Tibial artery (tissue), 4 donors: ENCODE data around the gene TRIM28.

Experiments
- DNase-seq, 2 donors: peaks; one replicate each; pipeline ENCODE4 v3.0.0-alpha.2; 2019
- H3K27ac ChIP-seq, 2 donors: fragments of 200-600 bp; sonication (generic) in 1 of 2; 1 replicate in 1 of 2; 2 replicates in 1 of 2; pipeline ENCODE4 v1.5.1; 2018 to 2019; ENCODE audit warnings: mild to moderate bottlenecking in 1 of 2
- H3K27me3 ChIP-seq, 2 donors: fragments of 200-600 bp; sonication (generic) in 1 of 2; one replicate each; pipeline versions ENCODE4 v1.5.1 to v1.6.0; 2016 to 2019
- H3K36me3 ChIP-seq, 3 donors: fragments of 200-600 bp; sonication (generic) in 2 of 3; one replicate each; pipeline ENCODE4 v1.5.1; 2016 to 2019; ENCODE audit warnings: mild to moderate bottlenecking in 2 of 3
- H3K4me1 ChIP-seq, 4 donors: fragments of 200-600 bp; sonication (generic) in 2 of 4; 1 replicate in 3 of 4; 2 replicates in 1 of 4; pipeline ENCODE4 v1.5.1; 2016 to 2019
- H3K4me3 ChIP-seq, 2 donors: fragments of 200-600 bp; sonication (generic) in 1 of 2; 1 replicate in 1 of 2; 2 replicates in 1 of 2; pipeline ENCODE4 v1.5.1; 2018 to 2019; ENCODE audit warnings: mild to moderate bottlenecking in 2 of 2
- H3K9me3 ChIP-seq, 3 donors: fragments of 200-600 bp; sonication (generic) in 1 of 3; one replicate each; pipeline ENCODE4 v1.5.1; 2016 to 2019
- CTCF ChIP-seq, 2 experiments: fragments of 200-600 bp in 1 of 2; fragments of 450-650 bp in 1 of 2; IDR thresholded peaks; one replicate each; pipeline ENCODE4 v1.5.1; 2017 to 2019; ENCODE audit warnings: antibody characterized with exemption in 2 of 2, mild to moderate bottlenecking in 1 of 2, moderate library complexity in 1 of 2
- intact Hi-C: fragments of 100-400 bp; cut with DNase I; formaldehyde crosslinking; loops from one replicate; pipeline ENCODE4 v1.15.0; 2023; ENCODE audit warnings: low total_unique reads

TRIM28 gene

GRCh38 chr19:58585442-58586132 lies 41.7 kb downstream of the TRIM28 start:
- Histone ChIP-seq H3K4me3 (no peak overlapping the region), H3K9me3 (no peaks in the 10 kb centered on the region), H3K27me3 (no peaks in the 10 kb centered on the region), H3K27ac (no peak overlapping the region), H3K4me1 (peaks cover 0 to 8% (median 2%) of the 10 kb centered on the region in 4 donors), H3K36me3 (peaks cover 8 to 34% (median 22%) of the 10 kb centered on the region in 3 donors)
- DNase-seq: no peak
- TF ChIP-seq CTCF (IDR thresholded peaks at IDR 0.05): no peak
- intact Hi-C loops: no loop called here

GRCh38 chr19:58586133-58586765 lies 42.4 kb downstream of the TRIM28 start:
- Histone ChIP-seq H3K27ac (no peak overlapping the region), H3K9me3 (no peaks in the 10 kb centered on the region), H3K4me1 (peaks cover 0 to 2% (median 0%) of the 10 kb centered on the region in 4 donors), H3K36me3 (peaks cover 8 to 33% (median 22%) of the 10 kb centered on the region in 3 donors), H3K4me3 (no peak overlapping the region), H3K27me3 (no peaks in the 10 kb centered on the region)
- DNase-seq: no peak
- no peak for TF ChIP-seq CTCF (IDR thresholded peaks at IDR 0.05)
- intact Hi-C loops: no loop called here
